GM21367 (cell line): ENCODE data around the gene DOCK2.
"Not testable (repeated sequence)": the region's sequence is repeated elsewhere in the genome, so short reads cannot be mapped to it uniquely, and the experiment has no call there.

Experiments
- ATAC-seq: cut with Tn5 transposase; IDR thresholded peaks from one replicate; pipeline ENCODE4 v1.9.1; 2021; ENCODE audit not compliant: unreplicated experiment

DOCK2 gene

GRCh38 chr5:170077526-170077925 lies 440.5 kb downstream of the DOCK2 start:
- ATAC-seq = no peak

GRCh38 chr5:170078458-170078857 lies 441.4 kb downstream of the DOCK2 start:
- no peak for ATAC-seq

GRCh38 chr5:170078931-170079330 lies 441.9 kb downstream of the DOCK2 start:
- no peak for ATAC-seq

GRCh38 chr5:170080217-170080616 lies 443.1 kb downstream of the DOCK2 start:
- no peak for ATAC-seq

- no peak for ATAC-seq
These were observed 443.8 kb downstream of the DOCK2 start for GRCh38 chr5:170080786-170081445.

- ATAC-seq = no peak
These were observed 444.5 kb downstream of the DOCK2 start for GRCh38 chr5:170081616-170082015.

GRCh38 chr5:170082701-170083100 lies 445.6 kb downstream of the DOCK2 start:
- no peak for ATAC-seq

- ATAC-seq = no peak
These were observed 450.2 kb downstream of the DOCK2 start for GRCh38 chr5:170087168-170087817.

- ATAC-seq = no peak
These were observed 455.5 kb downstream of the DOCK2 start for GRCh38 chr5:170092455-170093101.

- not testable (repeated sequence) for ATAC-seq
These were observed 457.3 kb downstream of the DOCK2 start for GRCh38 chr5:170094329-170094728.

- ATAC-seq = no peak
These were observed 458.6 kb downstream of the DOCK2 start for GRCh38 chr5:170095646-170096045.

GRCh38 chr5:170097934-170098333 lies 460.9 kb downstream of the DOCK2 start:
- ATAC-seq = no peak

GRCh38 chr5:170100066-170100943 lies 463.2 kb downstream of the DOCK2 start:
- ATAC-seq = peak; percentile 57

GRCh38 chr5:170103447-170103846 lies 466.4 kb downstream of the DOCK2 start:
- ATAC-seq = no peak

- no peak for ATAC-seq
These were observed 467.2 kb downstream of the DOCK2 start for GRCh38 chr5:170104299-170104698.

- ATAC-seq = no peak
These were observed 467.6 kb downstream of the DOCK2 start for GRCh38 chr5:170104710-170105109.

GRCh38 chr5:170105642-170106611 lies 468.9 kb downstream of the DOCK2 start, which contains the start of gene FOXI1:
FOXI1 (plus strand) TSS chr5:170105897; CDS start chr5:170105958, 61 bp downstream.
- no peak for ATAC-seq

- ATAC-seq = no peak
These were observed 470.6 kb downstream of the DOCK2 start for GRCh38 chr5:170107674-170108073.

GRCh38 chr5:170108266-170108785 lies 471.3 kb downstream of the DOCK2 start:
- no peak for ATAC-seq
